Smooth muscle cell (in vitro differentiated cells): ENCODE measurements around the gene BTF3L4. TPM values are rescaled to one million over a fixed set of nuclear protein-coding genes. Genes with fewer than 3 reads are reported as not detected.
A peak's percentile ranks its signal among the peaks of the same experiment; 100 is the strongest.

ENCODE experiments used
- DNase-seq: peaks from one replicate; lab custom pipeline; 2025; ENCODE audit not compliant: unreplicated experiment; lab: John Stamatoyannopoulos, UW
- H2AFZ ChIP-seq: fragments of 200-600 bp; sonication (generic); 2 replicates; pipeline ENCODE4 v1.6.0; 2016; ENCODE audit warnings: antibody characterized with exemption, low read depth, mild to moderate bottlenecking
- H3F3A ChIP-seq: fragments of 200-600 bp; sonication (generic); 2 replicates; pipeline ENCODE4 v1.6.0; 2017; ENCODE audit warnings: antibody characterized with exemption, low read depth
- H3K27ac ChIP-seq: fragments of 200-600 bp; sonication (generic); 2 replicates; pipeline ENCODE4 v1.5.1; 2016; ENCODE audit warnings: low read depth, mild to moderate bottlenecking
- H3K27me3 ChIP-seq: fragments of 200-600 bp; sonication (generic); 2 replicates; pipeline ENCODE4 v1.6.1; 2016; ENCODE audit warnings: low read depth, mild to moderate bottlenecking
- H3K36me3 ChIP-seq: fragments of 200-600 bp; sonication (generic); 2 replicates; pipeline ENCODE4 v1.5.1; 2016; ENCODE audit warnings: low read depth
- H3K4me1 ChIP-seq: fragments of 200-600 bp; sonication (generic); 2 replicates; pipeline ENCODE4 v1.5.1; 2016; ENCODE audit warnings: low read depth
- H3K4me2 ChIP-seq: fragments of 200-600 bp; sonication (generic); 2 replicates; pipeline ENCODE4 v1.6.0; 2016; ENCODE audit warnings: mild to moderate bottlenecking
- H3K4me3 ChIP-seq: fragments of 200-600 bp; sonication (generic); 2 replicates; pipeline ENCODE4 v1.5.1; 2016; ENCODE audit warnings: mild to moderate bottlenecking
- H3K79me2 ChIP-seq: fragments of 200-600 bp; sonication (generic); 2 replicates; pipeline ENCODE4 v1.6.0; 2016; ENCODE audit warnings: low read depth, mild to moderate bottlenecking
- H3K9ac ChIP-seq: fragments of 200-600 bp; sonication (generic); 2 replicates; pipeline ENCODE4 v1.6.0; 2016; ENCODE audit warnings: low read depth
- H3K9me3 ChIP-seq: fragments of 200-600 bp; sonication (generic); replicated peaks from 2 replicates; pipeline ENCODE4 v1.5.1; 2016; ENCODE audit warnings: low read depth
- H4K20me1 ChIP-seq: fragments of 200-600 bp; sonication (generic); 2 replicates; pipeline ENCODE4 v1.6.0; 2016; ENCODE audit warnings: low read depth
- WGBS: methylation state at CpG from one replicate; pipeline ENCODE4 v1.1.7; 2016; ENCODE audit warnings: low lambda C conversion rate; 5-methylcytosine and 5-hydroxymethylcytosine counted together
- polyA plus RNA-seq: library from polyadenylated mRNA; unstranded; fragments of >200 nt; fragmentation: Nextera tagmentation; extraction: Ambion mirVana; gene quantifications from 2 replicates; pipeline ENCODE4 v1.2.1, GENCODE V29; 2016
- total RNA-seq: library from RNA; depleted of rRNA; stranded (reverse); fragments of >200 nt; gene quantifications from 2 replicates; pipeline ENCODE4 v1.2.3, GENCODE V29; 2014
- TF ChIP-seq, protein P1 (sequence below): fragments of 200-600 bp; sonication (generic); IDR thresholded peaks from 2 replicates; pipeline ENCODE4 v1.5.1; 2017; ENCODE audit warnings: borderline replicate concordance, mild to moderate bottlenecking, antibody characterized with exemption; ENCODE audit not compliant: insufficient read depth, poor library complexity, severe bottlenecking

Gene BTF3L4
- total and polyA plus RNA-seq, 2 experiments from 2014 or later, result 67.8 to 95.5 TPM

DNA sequence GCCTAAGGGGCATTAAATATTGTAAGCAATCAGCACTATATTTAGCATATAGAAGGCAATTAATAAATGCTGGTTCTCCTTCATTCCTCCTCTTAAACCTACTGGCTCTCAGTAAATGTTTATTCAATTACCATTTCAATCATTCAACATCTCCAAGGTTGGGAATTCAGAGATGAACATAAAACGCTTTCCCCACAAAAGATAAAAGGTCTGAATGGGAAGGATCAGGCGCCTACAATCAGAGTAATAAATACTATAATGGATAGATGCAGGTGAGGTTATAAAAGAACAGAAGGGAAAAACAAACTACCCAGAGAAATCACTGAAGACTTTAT lies 22.1 kb upstream of the BTF3L4 start:
- Histone ChIP-seq H3K27me3 (no peaks in the 10 kb centered on the region), H3K9ac (peak overlapping the region; percentile 85), H2AFZ (peak overlapping the region; percentile 47), H3K4me3 (peak overlapping the region; percentile 72), H4K20me1 (peaks cover 27% of the 10 kb centered on the region), H3K4me1 (peaks cover 12% of the 10 kb centered on the region), H3F3A (peaks cover 17% of the 10 kb centered on the region), H3K9me3 (no peaks in the 10 kb centered on the region), H3K36me3 (peaks cover 11% of the 10 kb centered on the region), H3K79me2 (peaks cover 30% of the 10 kb centered on the region), H3K27ac (peak overlapping the region; percentile 73), H3K4me2 (peak overlapping the region; percentile 99)
- 94% methylated on average over 2 of the region's 2 CpGs for WGBS
- TF ChIP-seq, protein P1, sequence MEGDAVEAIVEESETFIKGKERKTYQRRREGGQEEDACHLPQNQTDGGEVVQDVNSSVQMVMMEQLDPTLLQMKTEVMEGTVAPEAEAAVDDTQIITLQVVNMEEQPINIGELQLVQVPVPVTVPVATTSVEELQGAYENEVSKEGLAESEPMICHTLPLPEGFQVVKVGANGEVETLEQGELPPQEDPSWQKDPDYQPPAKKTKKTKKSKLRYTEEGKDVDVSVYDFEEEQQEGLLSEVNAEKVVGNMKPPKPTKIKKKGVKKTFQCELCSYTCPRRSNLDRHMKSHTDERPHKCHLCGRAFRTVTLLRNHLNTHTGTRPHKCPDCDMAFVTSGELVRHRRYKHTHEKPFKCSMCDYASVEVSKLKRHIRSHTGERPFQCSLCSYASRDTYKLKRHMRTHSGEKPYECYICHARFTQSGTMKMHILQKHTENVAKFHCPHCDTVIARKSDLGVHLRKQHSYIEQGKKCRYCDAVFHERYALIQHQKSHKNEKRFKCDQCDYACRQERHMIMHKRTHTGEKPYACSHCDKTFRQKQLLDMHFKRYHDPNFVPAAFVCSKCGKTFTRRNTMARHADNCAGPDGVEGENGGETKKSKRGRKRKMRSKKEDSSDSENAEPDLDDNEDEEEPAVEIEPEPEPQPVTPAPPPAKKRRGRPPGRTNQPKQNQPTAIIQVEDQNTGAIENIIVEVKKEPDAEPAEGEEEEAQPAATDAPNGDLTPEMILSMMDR, result no peak
- DNase-seq, result no peak

DNA sequence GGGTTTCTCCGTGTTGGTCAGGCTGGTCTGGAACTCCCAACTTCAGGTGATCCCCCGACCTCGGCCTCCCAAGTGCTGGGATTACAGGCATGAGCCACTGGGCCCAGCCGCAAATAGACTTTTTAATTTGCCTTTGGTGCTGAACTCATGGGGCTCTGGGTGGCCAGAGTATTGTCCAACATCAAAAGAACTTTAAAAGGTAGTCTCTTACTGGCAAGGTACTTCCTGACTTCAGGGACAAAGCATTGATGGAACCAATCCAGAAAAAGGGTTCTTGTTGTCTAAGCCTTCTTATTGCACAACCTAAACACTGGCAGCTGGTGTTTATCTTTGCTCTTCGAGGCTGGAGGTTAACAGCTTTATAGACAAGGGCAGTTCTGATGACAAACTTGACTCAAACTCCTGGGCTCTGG lies 18.7 kb upstream of the BTF3L4 start:
- Histone ChIP-seq H3K9me3 (no peaks in the 10 kb centered on the region), H4K20me1 (peaks cover 8% of the 10 kb centered on the region), H2AFZ (no peak overlapping the region), H3K27ac (no peak overlapping the region), H3K4me3 (no peak overlapping the region), H3K4me1 (peaks cover 3% of the 10 kb centered on the region), H3K27me3 (no peaks in the 10 kb centered on the region), H3K36me3 (peaks cover 14% of the 10 kb centered on the region), H3K4me2 (no peak overlapping the region), H3K9ac (no peak overlapping the region), H3K79me2 (peaks cover 3% of the 10 kb centered on the region), H3F3A (peaks cover 17% of the 10 kb centered on the region)
- WGBS, result 79% methylated on average over 5 of the region's 5 CpGs
- TF ChIP-seq, protein P1, result no peak
- DNase-seq, result no peak

DNA sequence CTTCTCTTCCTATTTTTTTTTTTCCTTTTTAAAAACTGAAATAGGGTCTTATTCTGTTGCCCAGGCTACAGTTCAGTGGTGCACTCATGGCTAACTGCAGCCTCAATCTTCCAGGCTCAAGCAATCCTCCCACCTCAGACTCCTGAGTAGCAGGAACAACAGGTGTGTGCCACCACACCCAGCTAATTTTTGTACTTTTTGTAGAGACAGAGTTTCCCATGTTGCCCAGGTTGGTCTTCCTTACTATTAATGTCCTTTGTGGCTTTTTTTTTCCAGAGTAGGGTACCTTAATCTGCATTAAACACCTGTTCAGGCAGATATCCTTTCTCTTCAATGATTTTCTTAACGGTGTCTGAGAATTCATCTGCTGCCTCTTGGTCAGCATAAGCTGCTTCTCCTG lies 18.2 kb upstream of the BTF3L4 start:
- 90% methylated on average over 1 of the region's 1 CpG for WGBS
- no peak overlapping the region for H3K4me3 ChIP-seq
- no peak overlapping the region for H3K4me2 ChIP-seq

More for the DNA sequence above, 18.2 kb upstream of the BTF3L4 start:
- no peaks in the 10 kb centered on the region for H3K27me3 ChIP-seq
- peaks cover 12% of the 10 kb centered on the region for H3F3A ChIP-seq
- peaks cover 3% of the 10 kb centered on the region for H3K79me2 ChIP-seq
- DNase-seq, result no peak
- peaks cover 8% of the 10 kb centered on the region for H4K20me1 ChIP-seq
- H3K36me3 ChIP-seq, result peaks cover 14% of the 10 kb centered on the region
- no peak overlapping the region for H3K9ac ChIP-seq
- H3K27ac ChIP-seq, result no peak overlapping the region
- no peak overlapping the region for H2AFZ ChIP-seq
- no peaks in the 10 kb centered on the region for H3K4me1 ChIP-seq
- TF ChIP-seq, protein P1, result no peak
- no peaks in the 10 kb centered on the region for H3K9me3 ChIP-seq
